Mucosa of descending colon (tissue), 3 donors: Measurements from ENCODE around the gene DMRT1. TPM values are rescaled to one million over a fixed set of nuclear protein-coding genes. Genes with fewer than 3 reads are reported as not detected.
A peak's percentile ranks its signal among the peaks of the same experiment; 100 is the strongest.

Experiments
- ATAC-seq: fragments of 200-7000 bp; cut with Tn5 transposase; one replicate; pipeline ENCODE4 v1.9.1; 2020; ENCODE audit warnings: mild to moderate bottlenecking, moderate library complexity
- DNase-seq, 3 donors: peaks; one replicate each; pipeline ENCODE4 v3.0.0-alpha.2; 2020
- H3K36me3 ChIP-seq: fragments of 200-600 bp; one replicate; pipeline ENCODE4 v1.8.0; 2021; ENCODE audit warnings: low read depth, mild to moderate bottlenecking
- H3K4me1 ChIP-seq: fragments of 200-600 bp; one replicate; pipeline ENCODE4 v1.8.0; 2021; ENCODE audit warnings: low read depth, mild to moderate bottlenecking
- H3K4me3 ChIP-seq: fragments of 200-600 bp; one replicate; pipeline ENCODE4 v1.8.0; 2021; ENCODE audit warnings: mild to moderate bottlenecking
- H3K9me3 ChIP-seq: fragments of 200-600 bp; one replicate; pipeline ENCODE4 v1.8.0; 2021; ENCODE audit warnings: mild to moderate bottlenecking
- CTCF ChIP-seq: fragments of 200-600 bp; IDR thresholded peaks from one replicate; pipeline ENCODE4 v1.8.0; 2022; ENCODE audit warnings: antibody characterized with exemption, mild to moderate bottlenecking
- intact Hi-C, 2 donors: fragments of 100-400 bp; cut with DNase I in 1 of 2; cut with micrococcal nuclease in 1 of 2; formaldehyde crosslinking; loops; one replicate each; pipeline versions ENCODE4 v1.11.0 to v1.11.1; 2022; cut with DNase I, micrococcal nuclease
- total RNA-seq, 3 donors: library from RNA; stranded (reverse); fragmentation: NEBNext Ultra II Directional in 2 of 3; extraction: Animal tissue kit (Norgen Biotek cat#: 25700) in 2 of 3; gene quantifications; one replicate each; pipeline versions ENCODE4 v1.2.1 to v1.2.4, GENCODE V29; 2021 to 2023
- donor health status: DM: no; HTN: no; CAD: no; lungs with moderate emphysema.
- donor health status: DM: no; HTN: no; CAD: no.
- donor health status: DM: no; HTN: yes; CAD: no.

Gene DMRT1
- total RNA-seq, 3 donors from 2014 or later, result not detected

DNA sequence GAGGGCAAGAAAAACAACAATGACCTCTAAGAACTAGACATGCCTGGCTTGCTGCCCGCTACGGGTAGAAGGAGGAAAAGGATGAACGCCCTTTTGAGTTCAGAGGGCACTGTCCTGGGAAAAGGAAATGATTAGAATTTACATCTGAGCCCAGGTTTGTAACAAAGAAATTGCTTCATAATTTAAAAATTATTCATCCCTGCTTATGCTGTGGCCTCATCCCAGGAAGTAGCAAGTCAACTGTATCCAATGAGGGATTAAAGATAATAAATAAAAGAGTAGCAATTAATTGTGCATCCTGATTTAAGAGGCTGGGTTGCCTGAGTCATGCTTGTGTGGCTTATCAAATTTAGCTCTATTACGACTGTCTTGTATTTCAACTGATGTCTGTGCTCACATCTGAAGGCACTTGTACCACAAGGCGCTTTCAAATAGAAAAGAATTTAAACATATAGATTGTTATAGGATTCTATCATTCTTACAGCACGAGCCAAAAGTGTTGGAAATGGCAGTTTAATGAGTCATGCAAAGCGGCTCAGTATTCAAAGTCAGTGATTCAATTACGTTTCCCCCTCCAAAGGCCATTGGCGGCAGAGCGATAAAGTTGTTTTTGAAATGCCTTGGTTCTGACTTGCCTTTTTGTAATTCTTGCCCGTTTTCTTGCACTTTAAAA lies 40.0 kb upstream of the DMRT1 start:
- Histone ChIP-seq H3K4me1 (no peaks in the 10 kb centered on the region), H3K36me3 (no peaks in the 10 kb centered on the region), H3K4me3 (no peak overlapping the region), H3K9me3 (no peaks in the 10 kb centered on the region)
- DNase-seq (no peak), ATAC-seq (no peak)
- intact Hi-C loops, result no loop called here
- no peak for TF ChIP-seq CTCF

DNA sequence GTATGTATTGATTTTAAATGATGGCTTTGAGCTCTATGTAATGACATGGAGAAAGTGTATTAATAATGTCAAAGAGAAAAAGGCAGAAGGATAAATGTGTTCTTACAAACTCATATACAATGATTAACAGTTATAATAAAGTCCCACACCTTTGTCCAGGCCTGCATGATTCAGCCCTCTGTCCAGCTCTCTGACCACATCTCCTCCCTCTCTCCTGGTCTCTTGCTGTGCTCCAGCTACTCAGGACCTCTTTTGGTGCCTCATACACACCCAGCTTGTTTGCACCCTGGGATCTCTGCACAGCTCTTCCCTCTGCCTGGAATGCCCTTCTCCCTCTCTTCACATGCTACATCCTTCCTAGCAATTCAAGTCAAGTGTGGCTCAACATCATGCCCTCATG lies 37.5 kb upstream of the DMRT1 start:
- Histone ChIP-seq H3K4me3 (no peak overlapping the region), H3K9me3 (no peaks in the 10 kb centered on the region), H3K36me3 (no peaks in the 10 kb centered on the region), H3K4me1 (no peaks in the 10 kb centered on the region)
- TF ChIP-seq CTCF, result no peak
- ATAC-seq (no peak), DNase-seq (no peak)
- intact Hi-C loops, result no loop called here

DNA sequence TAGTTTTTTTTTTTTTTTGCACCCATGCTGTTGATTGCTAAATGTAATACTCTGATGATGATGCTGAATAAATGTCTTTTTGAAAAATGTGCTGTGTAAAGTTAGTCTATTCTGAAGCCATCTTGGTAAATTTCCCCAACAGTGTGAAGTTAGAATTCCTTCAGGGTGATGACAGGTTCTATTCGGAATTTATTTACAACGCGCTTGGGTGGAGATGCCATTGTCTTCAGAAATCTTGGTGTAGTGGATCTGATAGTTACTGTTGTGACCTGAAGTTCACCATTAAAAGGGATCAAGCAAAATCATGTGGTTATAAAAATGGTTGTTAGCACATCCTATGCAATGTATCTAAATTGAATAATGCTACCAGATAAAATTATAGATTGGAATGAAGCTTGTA lies 36.3 kb upstream of the DMRT1 start:
- ATAC-seq (no peak), DNase-seq (no peak)
- Histone ChIP-seq H3K4me1 (no peaks in the 10 kb centered on the region), H3K36me3 (no peaks in the 10 kb centered on the region), H3K9me3 (no peaks in the 10 kb centered on the region), H3K4me3 (no peak overlapping the region)
- intact Hi-C loops, result no loop called here
- no peak for TF ChIP-seq CTCF

GRCh38 chr9:806285-807156 lies 35.0 kb upstream of the DMRT1 start:
- intact Hi-C loops, result no loop called here
- no peak for TF ChIP-seq CTCF
- ATAC-seq (peak; percentile 29), DNase-seq (peak in 1 of 3 donors; percentile 21)
- no peaks in the 10 kb centered on the region for H3K9me3 ChIP-seq
- H3K36me3 ChIP-seq, result no peaks in the 10 kb centered on the region
- no peaks in the 10 kb centered on the region for H3K4me1 ChIP-seq
- H3K4me3 ChIP-seq, result no peak overlapping the region

DNA sequence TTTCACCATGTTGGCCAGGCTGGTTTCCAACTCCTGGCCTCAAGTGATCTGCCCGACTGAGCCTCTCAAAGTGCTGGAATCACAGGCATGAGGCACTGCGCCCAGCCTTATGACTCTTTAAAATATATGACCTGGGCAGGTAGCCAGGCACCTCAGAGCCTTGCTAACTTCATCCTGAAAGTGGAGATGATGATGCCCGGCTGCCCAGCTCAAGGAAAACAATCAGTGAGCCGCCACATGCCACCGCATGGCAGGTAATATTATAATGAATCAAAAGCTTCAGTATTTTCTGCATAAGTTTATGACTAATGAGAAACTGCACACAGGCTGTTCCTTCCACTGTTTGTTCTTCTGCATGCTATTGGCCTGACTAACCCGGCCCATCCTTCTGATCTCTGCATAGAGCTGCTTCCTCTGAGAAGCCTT lies 30.4 kb upstream of the DMRT1 start:
- H3K4me1 ChIP-seq, result no peaks in the 10 kb centered on the region
- TF ChIP-seq CTCF, result no peak
- intact Hi-C loops, result no loop called here
- H3K9me3 ChIP-seq, result no peaks in the 10 kb centered on the region
- H3K4me3 ChIP-seq, result no peak overlapping the region
- DNase-seq (peak in 1 of 3 donors; percentile 23), ATAC-seq (peak; percentile 49)
- H3K36me3 ChIP-seq, result no peaks in the 10 kb centered on the region
